Ishikawa (cell line): ENCODE data around the gene DOCK1.

ENCODE experiments used
- CEBPB ChIP-seq: IDR thresholded peaks from 2 replicates; pipeline ENCODE4 v1.6.1; 2012
- CREB1 ChIP-seq: IDR thresholded peaks from 2 replicates; pipeline ENCODE4 v1.6.1; 2012; ENCODE audit warnings: low read depth
- EGR1 ChIP-seq: IDR thresholded peaks from 2 replicates; pipeline ENCODE4 v1.6.1; 2012
- EP300 ChIP-seq: IDR thresholded peaks from 2 replicates; pipeline ENCODE4 v1.6.1; 2012; ENCODE audit warnings: borderline replicate concordance
- FOXM1 ChIP-seq: IDR thresholded peaks from 2 replicates; pipeline ENCODE4 v1.6.1; 2012; ENCODE audit warnings: low read depth, borderline replicate concordance
- NFIC ChIP-seq: IDR thresholded peaks from 2 replicates; pipeline ENCODE4 v1.6.1; 2012
- RAD21 ChIP-seq: IDR thresholded peaks from 2 replicates; pipeline ENCODE4 v1.6.1; 2012; ENCODE audit warnings: low read depth
- TAF1 ChIP-seq: IDR thresholded peaks from 2 replicates; pipeline ENCODE4 v1.6.1; 2012; ENCODE audit warnings: low read depth, mild to moderate bottlenecking
- TCF12 ChIP-seq: IDR thresholded peaks from 2 replicates; pipeline ENCODE4 v1.6.1; 2012; ENCODE audit warnings: low read depth
- TEAD4 ChIP-seq: IDR thresholded peaks from 2 replicates; pipeline ENCODE4 v1.6.1; 2012
- YY1 ChIP-seq: IDR thresholded peaks from 2 replicates; pipeline ENCODE4 v1.6.1; 2012; ENCODE audit warnings: low read depth
- ZBTB7A ChIP-seq: IDR thresholded peaks from 2 replicates; pipeline ENCODE4 v1.6.1; 2012; ENCODE audit warnings: low read depth
- TF ChIP-seq, protein P1 (sequence below): IDR thresholded peaks from 2 replicates; pipeline ENCODE4 v1.6.1; 2012
- TF ChIP-seq, protein P2 (sequence below): IDR thresholded peaks from 2 replicates; pipeline ENCODE4 v1.6.1; 2012
- TF ChIP-seq, protein P3 (sequence below): IDR thresholded peaks from 2 replicates; pipeline ENCODE4 v1.6.1; 2012; ENCODE audit warnings: low read depth, mild to moderate bottlenecking

The DOCK1 gene

DNA sequence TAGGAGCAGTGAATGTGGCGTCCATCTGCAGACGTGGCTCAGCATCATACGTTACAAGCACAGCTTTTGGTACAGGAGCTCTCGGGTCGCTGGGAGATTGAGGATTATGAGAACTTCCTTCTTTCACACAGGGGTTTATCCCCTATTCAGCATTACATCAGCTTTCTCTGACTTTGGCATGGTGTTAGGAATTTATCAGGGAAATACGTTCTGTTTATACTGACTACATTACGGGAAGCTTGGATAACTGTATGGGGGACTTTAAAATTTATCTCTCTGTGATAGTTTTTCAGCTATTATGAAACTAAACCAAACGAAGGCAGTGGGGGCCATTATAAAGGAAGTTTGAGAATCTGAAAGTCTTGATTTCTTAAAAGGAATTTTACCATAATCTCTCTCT lies 401.3 kb downstream of the DOCK1 start:
- TF ChIP-seq, protein P1, sequence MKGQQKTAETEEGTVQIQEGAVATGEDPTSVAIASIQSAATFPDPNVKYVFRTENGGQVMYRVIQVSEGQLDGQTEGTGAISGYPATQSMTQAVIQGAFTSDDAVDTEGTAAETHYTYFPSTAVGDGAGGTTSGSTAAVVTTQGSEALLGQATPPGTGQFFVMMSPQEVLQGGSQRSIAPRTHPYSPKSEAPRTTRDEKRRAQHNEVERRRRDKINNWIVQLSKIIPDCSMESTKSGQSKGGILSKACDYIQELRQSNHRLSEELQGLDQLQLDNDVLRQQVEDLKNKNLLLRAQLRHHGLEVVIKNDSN = no peak
- TF ChIP-seq CEBPB (no peak), RAD21 (no peak), CREB1 (no peak), YY1 (no peak), EP300 (no peak)
- TF ChIP-seq, protein P2, sequence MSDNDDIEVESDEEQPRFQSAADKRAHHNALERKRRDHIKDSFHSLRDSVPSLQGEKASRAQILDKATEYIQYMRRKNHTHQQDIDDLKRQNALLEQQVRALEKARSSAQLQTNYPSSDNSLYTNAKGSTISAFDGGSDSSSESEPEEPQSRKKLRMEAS = no peak

DNA sequence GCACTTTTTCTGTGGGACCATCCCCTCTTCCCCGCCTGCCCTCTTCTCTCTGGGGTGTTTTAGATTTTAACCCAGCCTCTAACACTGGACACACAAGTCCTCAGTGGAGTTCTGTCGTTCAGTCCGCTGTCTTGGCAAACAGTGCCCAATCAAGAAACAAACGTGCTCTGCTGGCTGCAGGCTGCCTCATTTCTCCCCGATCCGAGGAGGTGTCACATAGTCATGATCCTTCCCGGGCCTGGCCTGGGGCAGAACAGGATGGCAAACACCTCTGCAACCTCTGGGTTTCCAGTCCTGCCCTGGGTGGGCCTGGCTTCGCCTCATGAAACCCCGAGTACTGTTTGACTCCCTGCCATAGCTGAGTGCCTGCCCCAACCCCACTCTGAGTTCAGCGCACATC lies 402.1 kb downstream of the DOCK1 start:
- TF ChIP-seq FOXM1 (no peak), CEBPB (no peak), EP300 (no peak), ZBTB7A (no peak), RAD21 (no peak), TCF12 (no peak), YY1 (no peak)
- TF ChIP-seq, protein P3, sequence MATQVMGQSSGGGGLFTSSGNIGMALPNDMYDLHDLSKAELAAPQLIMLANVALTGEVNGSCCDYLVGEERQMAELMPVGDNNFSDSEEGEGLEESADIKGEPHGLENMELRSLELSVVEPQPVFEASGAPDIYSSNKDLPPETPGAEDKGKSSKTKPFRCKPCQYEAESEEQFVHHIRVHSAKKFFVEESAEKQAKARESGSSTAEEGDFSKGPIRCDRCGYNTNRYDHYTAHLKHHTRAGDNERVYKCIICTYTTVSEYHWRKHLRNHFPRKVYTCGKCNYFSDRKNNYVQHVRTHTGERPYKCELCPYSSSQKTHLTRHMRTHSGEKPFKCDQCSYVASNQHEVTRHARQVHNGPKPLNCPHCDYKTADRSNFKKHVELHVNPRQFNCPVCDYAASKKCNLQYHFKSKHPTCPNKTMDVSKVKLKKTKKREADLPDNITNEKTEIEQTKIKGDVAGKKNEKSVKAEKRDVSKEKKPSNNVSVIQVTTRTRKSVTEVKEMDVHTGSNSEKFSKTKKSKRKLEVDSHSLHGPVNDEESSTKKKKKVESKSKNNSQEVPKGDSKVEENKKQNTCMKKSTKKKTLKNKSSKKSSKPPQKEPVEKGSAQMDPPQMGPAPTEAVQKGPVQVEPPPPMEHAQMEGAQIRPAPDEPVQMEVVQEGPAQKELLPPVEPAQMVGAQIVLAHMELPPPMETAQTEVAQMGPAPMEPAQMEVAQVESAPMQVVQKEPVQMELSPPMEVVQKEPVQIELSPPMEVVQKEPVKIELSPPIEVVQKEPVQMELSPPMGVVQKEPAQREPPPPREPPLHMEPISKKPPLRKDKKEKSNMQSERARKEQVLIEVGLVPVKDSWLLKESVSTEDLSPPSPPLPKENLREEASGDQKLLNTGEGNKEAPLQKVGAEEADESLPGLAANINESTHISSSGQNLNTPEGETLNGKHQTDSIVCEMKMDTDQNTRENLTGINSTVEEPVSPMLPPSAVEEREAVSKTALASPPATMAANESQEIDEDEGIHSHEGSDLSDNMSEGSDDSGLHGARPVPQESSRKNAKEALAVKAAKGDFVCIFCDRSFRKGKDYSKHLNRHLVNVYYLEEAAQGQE = no peak
- TF ChIP-seq, protein P2 = no peak

DNA sequence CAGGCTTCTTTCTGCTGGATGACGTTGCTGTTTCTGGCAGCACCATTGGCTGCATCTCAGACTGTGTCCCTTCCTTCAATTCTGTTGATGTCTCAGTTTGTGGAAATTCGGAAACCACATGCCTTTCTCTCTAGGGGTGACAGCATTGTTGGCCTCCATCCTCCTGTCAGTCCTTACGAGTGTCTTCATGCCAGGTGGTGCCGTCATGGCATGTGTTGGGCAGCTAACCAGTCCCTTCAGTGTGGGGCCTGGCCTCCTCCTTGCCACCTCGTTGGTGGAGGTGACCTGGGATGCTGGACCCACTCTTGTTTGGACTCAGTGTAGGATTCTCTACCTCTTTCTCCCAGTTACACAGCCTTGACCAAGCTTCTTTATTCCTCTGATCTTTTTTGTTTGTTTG lies 402.8 kb downstream of the DOCK1 start:
- no peak for TF ChIP-seq EGR1
- TF ChIP-seq TAF1 = no peak
- TF ChIP-seq CREB1 = no peak
- TF ChIP-seq RAD21 = no peak
- TF ChIP-seq TEAD4 = no peak
- TF ChIP-seq FOXM1 = no peak
- no peak for TF ChIP-seq ZBTB7A
- TF ChIP-seq, protein P1 = no peak
- TF ChIP-seq, protein P2 = no peak
- TF ChIP-seq NFIC = no peak
- TF ChIP-seq CEBPB = no peak
- TF ChIP-seq, protein P3 = no peak
- TF ChIP-seq EP300 = no peak
- no peak for TF ChIP-seq TCF12
- TF ChIP-seq YY1 = no peak

DNA sequence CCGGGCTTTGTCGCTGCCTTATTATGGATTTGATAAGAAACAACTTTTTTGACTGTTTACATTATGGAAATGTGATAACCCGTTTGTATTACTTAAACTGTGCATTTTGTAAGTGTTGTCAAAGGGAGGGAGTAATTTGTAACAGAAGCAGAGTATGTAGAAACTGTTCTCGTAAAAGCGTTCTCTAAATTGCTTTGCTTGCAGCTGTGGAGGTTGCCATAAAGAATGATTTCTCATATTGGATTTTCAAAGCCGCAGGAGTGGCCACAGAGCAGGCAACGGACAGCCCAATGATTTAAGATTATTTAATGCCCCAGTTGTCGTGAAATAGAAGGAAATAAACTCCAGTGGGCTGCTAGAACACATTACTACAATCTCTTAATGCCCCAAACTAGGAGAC lies 405.2 kb downstream of the DOCK1 start:
- TF ChIP-seq CEBPB (no peak), NFIC (no peak), ZBTB7A (no peak), YY1 (no peak), EGR1 (no peak), FOXM1 (no peak)
- TF ChIP-seq, protein P1 = no peak
- TF ChIP-seq, protein P2 = no peak

DNA sequence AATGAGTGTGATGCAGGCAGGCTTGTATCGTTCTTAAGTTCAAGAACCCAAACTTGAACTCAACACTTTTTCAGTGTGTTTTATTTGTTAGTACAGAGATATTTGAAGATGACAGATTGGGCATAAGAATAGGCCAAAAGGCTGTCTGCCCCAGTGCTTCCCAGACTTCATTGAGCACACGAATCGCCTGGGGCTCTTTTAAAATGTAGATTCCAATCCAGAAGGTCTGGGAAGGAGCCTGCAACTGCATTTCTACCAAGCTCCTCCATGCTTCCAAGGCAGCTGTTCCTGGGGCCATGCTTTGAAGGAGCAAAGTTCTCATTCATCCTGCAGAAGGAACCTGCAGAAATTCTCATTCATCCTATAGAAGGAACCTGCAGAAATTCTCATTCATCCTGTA lies 405.7 kb downstream of the DOCK1 start:
- TF ChIP-seq CREB1 (no peak), EGR1 (no peak)
- TF ChIP-seq, protein P3 = no peak
